HepG2 (cell line): ENCODE measurements around the gene THUMPD1. TPM values are rescaled to one million over a fixed set of nuclear protein-coding genes. Genes with fewer than 3 reads are reported as not detected.

Experiments
- ARHGAP35 ChIP-seq: sonication (generic); formaldehyde crosslinking; IDR thresholded peaks from 2 replicates; pipeline ENCODE4 v1.9.0; 2022; ENCODE audit warnings: mild to moderate bottlenecking, inconsistent platforms, moderate library complexity, missing genetic modification reagents, borderline replicate concordance
- BCL6 ChIP-seq: IDR thresholded peaks from 2 replicates; pipeline ENCODE4 v1.6.1; 2016; ENCODE audit warnings: missing genetic modification reagents, missing compliant biosample characterization
- DR1 ChIP-seq: sonication (generic); formaldehyde crosslinking; IDR thresholded peaks from 2 replicates; pipeline ENCODE4 v1.8.0; 2021; ENCODE audit warnings: mild to moderate bottlenecking, missing genetic modification reagents, inconsistent platforms
- FLYWCH1 ChIP-seq: sonication (generic); formaldehyde crosslinking; IDR thresholded peaks from 2 replicates; pipeline ENCODE4 v1.8.1; 2023; ENCODE audit warnings: mild to moderate bottlenecking, missing genetic modification reagents
- GABPB1 ChIP-seq: IDR thresholded peaks from 2 replicates; pipeline ENCODE4 v1.6.1; 2016; ENCODE audit warnings: mild to moderate bottlenecking, missing genetic modification reagents, moderate library complexity, missing compliant biosample characterization
- GZF1 ChIP-seq: sonication (generic); formaldehyde crosslinking; IDR thresholded peaks from 2 replicates; pipeline ENCODE4 v1.5.1; 2020; ENCODE audit warnings: mild to moderate bottlenecking, missing genetic modification reagents
- HNF4G ChIP-seq, 2 experiments: sonication (generic) in 1 of 2; formaldehyde crosslinking in 1 of 2; IDR thresholded peaks; 2 replicates each; pipeline versions ENCODE4 v1.4.0 to v1.6.1; 2011 to 2020; ENCODE audit warnings: borderline replicate concordance in 2 of 2, low read depth in 2 of 2, mild to moderate bottlenecking in 2 of 2, low read length in 1 of 2, missing genetic modification reagents in 1 of 2, moderate library complexity in 1 of 2
- IKZF1 ChIP-seq: fragments of 450-650 bp; IDR thresholded peaks from 2 replicates; pipeline ENCODE4 v1.7.1; 2016
- MZF1 ChIP-seq: sonication (generic); formaldehyde crosslinking; IDR thresholded peaks from 2 replicates; pipeline ENCODE4 v1.8.1; 2023; ENCODE audit warnings: mild to moderate bottlenecking, missing genetic modification reagents, borderline replicate concordance
- PRPF4 ChIP-seq: fragments of 200-400 bp; formaldehyde crosslinking; IDR thresholded peaks from 2 replicates; pipeline ENCODE4 v1.6.1; 2016; ENCODE audit warnings: low read length, low read depth; ENCODE audit not compliant: poor library complexity, severe bottlenecking
- REXO4 ChIP-seq: sonication (generic); formaldehyde crosslinking; IDR thresholded peaks from 2 replicates; pipeline ENCODE4 v1.8.0; 2022; ENCODE audit warnings: missing genetic modification reagents, mild to moderate bottlenecking, borderline replicate concordance
- SMARCE1 ChIP-seq: fragments of 450-650 bp; IDR thresholded peaks from 2 replicates; pipeline ENCODE4 v1.6.1; 2017; ENCODE audit warnings: borderline replicate concordance
- STAT5B ChIP-seq: sonication (generic); formaldehyde crosslinking; IDR thresholded peaks from 2 replicates; pipeline ENCODE4 v1.4.0; 2020; ENCODE audit warnings: missing genetic modification reagents
- THYN1 ChIP-seq: sonication (generic); formaldehyde crosslinking; IDR thresholded peaks from 2 replicates; pipeline ENCODE4 v1.8.1; 2023; ENCODE audit warnings: low read depth, mild to moderate bottlenecking, moderate library complexity, missing genetic modification reagents, borderline replicate concordance
- ZC3H13 ChIP-seq: sonication (generic); formaldehyde crosslinking; IDR thresholded peaks from 2 replicates; pipeline ENCODE4 v1.8.1; 2023; ENCODE audit warnings: mild to moderate bottlenecking, missing genetic modification reagents, moderate library complexity
- ZNF136 ChIP-seq: sonication (generic); formaldehyde crosslinking; IDR thresholded peaks from 2 replicates; pipeline ENCODE4 v1.8.1; 2022; ENCODE audit warnings: low read depth, mild to moderate bottlenecking, moderate library complexity, missing genetic modification reagents
- ZNF205 ChIP-seq: IDR thresholded peaks from 2 replicates; pipeline ENCODE4 v1.6.1; 2018; ENCODE audit warnings: missing biosample characterization, missing genetic modification reagents
- ZNF34 ChIP-seq: sonication (generic); formaldehyde crosslinking; IDR thresholded peaks from 2 replicates; pipeline ENCODE4 v1.4.0; 2020; ENCODE audit warnings: mild to moderate bottlenecking, missing genetic modification reagents, borderline replicate concordance
- ZNF510 ChIP-seq: sonication (generic); formaldehyde crosslinking; IDR thresholded peaks from 2 replicates; pipeline ENCODE4 v1.4.0; 2020; ENCODE audit warnings: low read depth, mild to moderate bottlenecking, missing genetic modification reagents
- ZNF543 ChIP-seq: sonication (generic); formaldehyde crosslinking; IDR thresholded peaks from 2 replicates; pipeline ENCODE4 v1.4.0; 2020; ENCODE audit warnings: mild to moderate bottlenecking, missing genetic modification reagents
- ZNF572 ChIP-seq: sonication (generic); formaldehyde crosslinking; IDR thresholded peaks from 2 replicates; pipeline ENCODE4 v1.5.1; 2020; ENCODE audit warnings: mild to moderate bottlenecking, missing genetic modification reagents
- ZNF614 ChIP-seq: IDR thresholded peaks from 2 replicates; pipeline ENCODE4 v1.6.1; 2018; ENCODE audit warnings: missing biosample characterization, missing genetic modification reagents, inconsistent platforms, borderline replicate concordance
- ZNF772 ChIP-seq: sonication (generic); formaldehyde crosslinking; IDR thresholded peaks from 2 replicates; pipeline ENCODE4 v1.5.0; 2020; ENCODE audit warnings: mild to moderate bottlenecking, missing genetic modification reagents
- polyA plus RNA-seq, 8 experiments: library from polyadenylated mRNA; depleted of rRNA in 3 of 8; stranded (reverse) in 7 of 8; unstranded in 1 of 8; fragments of >200 nt; fragmentation: Illumina TruSeq in 4 of 8; extraction: Trizol in 4 of 8; gene quantifications; 2 replicates each; pipeline versions ENCODE4 v1.2.1 to v1.2.3, GENCODE V29; 2011 to 2016; ENCODE audit warnings: low read depth in 4 of 8, missing spikeins in 1 of 8, mixed read lengths in 1 of 8; ENCODE audit not compliant: insufficient read depth in 1 of 8
- total RNA-seq, 5 experiments: library from RNA; depleted of rRNA; stranded (reverse); fragments of >200 nt; fragmentation: Illumina TruSeq; extraction: Trizol; gene quantifications; 2 replicates each; pipeline ENCODE4 v1.2.3, GENCODE V29; 2016; ENCODE audit warnings: low read depth in 1 of 5
- TF ChIP-seq, protein P1 (sequence below): sonication (generic); formaldehyde crosslinking; IDR thresholded peaks from 2 replicates; pipeline ENCODE4 v1.5.1; 2020; ENCODE audit warnings: mild to moderate bottlenecking, missing genetic modification reagents, moderate library complexity
- TF ChIP-seq, protein P2 (sequence below): sonication (generic); formaldehyde crosslinking; IDR thresholded peaks from 2 replicates; pipeline ENCODE4 v1.5.1; 2020; ENCODE audit warnings: missing genetic modification reagents, mild to moderate bottlenecking, borderline replicate concordance

THUMPD1 gene
- total and polyA plus RNA-seq, 2 of the 13 experiments (the other 11 are each of a cell fraction or from before 2014, with no cell fraction given) = 22.7 to 69.1 TPM

- no peak for TF ChIP-seq ZC3H13 (CRISPR knock-in tag)
- TF ChIP-seq ZNF614 (CRISPR knock-in tag) = no peak
- no peak for TF ChIP-seq PRPF4
- TF ChIP-seq, protein P1, sequence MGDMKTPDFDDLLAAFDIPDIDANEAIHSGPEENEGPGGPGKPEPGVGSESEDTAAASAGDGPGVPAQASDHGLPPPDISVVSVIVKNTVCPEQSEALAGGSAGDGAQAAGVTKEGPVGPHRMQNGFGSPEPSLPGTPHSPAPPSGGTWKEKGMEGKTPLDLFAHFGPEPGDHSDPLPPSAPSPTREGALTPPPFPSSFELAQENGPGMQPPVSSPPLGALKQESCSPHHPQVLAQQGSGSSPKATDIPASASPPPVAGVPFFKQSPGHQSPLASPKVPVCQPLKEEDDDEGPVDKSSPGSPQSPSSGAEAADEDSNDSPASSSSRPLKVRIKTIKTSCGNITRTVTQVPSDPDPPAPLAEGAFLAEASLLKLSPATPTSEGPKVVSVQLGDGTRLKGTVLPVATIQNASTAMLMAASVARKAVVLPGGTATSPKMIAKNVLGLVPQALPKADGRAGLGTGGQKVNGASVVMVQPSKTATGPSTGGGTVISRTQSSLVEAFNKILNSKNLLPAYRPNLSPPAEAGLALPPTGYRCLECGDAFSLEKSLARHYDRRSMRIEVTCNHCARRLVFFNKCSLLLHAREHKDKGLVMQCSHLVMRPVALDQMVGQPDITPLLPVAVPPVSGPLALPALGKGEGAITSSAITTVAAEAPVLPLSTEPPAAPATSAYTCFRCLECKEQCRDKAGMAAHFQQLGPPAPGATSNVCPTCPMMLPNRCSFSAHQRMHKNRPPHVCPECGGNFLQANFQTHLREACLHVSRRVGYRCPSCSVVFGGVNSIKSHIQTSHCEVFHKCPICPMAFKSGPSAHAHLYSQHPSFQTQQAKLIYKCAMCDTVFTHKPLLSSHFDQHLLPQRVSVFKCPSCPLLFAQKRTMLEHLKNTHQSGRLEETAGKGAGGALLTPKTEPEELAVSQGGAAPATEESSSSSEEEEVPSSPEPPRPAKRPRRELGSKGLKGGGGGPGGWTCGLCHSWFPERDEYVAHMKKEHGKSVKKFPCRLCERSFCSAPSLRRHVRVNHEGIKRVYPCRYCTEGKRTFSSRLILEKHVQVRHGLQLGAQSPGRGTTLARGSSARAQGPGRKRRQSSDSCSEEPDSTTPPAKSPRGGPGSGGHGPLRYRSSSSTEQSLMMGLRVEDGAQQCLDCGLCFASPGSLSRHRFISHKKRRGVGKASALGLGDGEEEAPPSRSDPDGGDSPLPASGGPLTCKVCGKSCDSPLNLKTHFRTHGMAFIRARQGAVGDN = peak; percentile 66
- TF ChIP-seq THYN1 = no peak
- no peak for TF ChIP-seq ZNF136 (CRISPR knock-in tag)
- TF ChIP-seq GABPB1 (CRISPR knock-in tag) = no peak
- TF ChIP-seq, protein P2, sequence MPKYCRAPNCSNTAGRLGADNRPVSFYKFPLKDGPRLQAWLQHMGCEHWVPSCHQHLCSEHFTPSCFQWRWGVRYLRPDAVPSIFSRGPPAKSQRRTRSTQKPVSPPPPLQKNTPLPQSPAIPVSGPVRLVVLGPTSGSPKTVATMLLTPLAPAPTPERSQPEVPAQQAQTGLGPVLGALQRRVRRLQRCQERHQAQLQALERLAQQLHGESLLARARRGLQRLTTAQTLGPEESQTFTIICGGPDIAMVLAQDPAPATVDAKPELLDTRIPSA (CRISPR knock-in tag) = no peak
- no peak for TF ChIP-seq ZNF205 (CRISPR knock-in tag)
- no peak for TF ChIP-seq STAT5B (CRISPR knock-in tag)
- TF ChIP-seq GZF1 (CRISPR knock-in tag) = no peak
- no peak for TF ChIP-seq FLYWCH1 (CRISPR knock-in tag)
- TF ChIP-seq DR1 (CRISPR knock-in tag) = no peak
- TF ChIP-seq ZNF572 = 0 out of 2 replicates have a peak, but pooled peaks have one; percentile 22
- TF ChIP-seq ZNF772 (CRISPR knock-in tag) = no peak
- TF ChIP-seq MZF1 = no peak
- TF ChIP-seq REXO4 (CRISPR knock-in tag) = no peak
- no peak for TF ChIP-seq ZNF543 (CRISPR knock-in tag)
- no peak for TF ChIP-seq HNF4G (IDR thresholded peaks at IDR 0.05; ENCODE audit: borderline replicate concordance, low read depth, low read length)
- no peak for TF ChIP-seq HNF4G (CRISPR knock-in tag; IDR thresholded peaks at IDR 0.05; ENCODE audit: borderline replicate concordance, low read depth)
- no peak for TF ChIP-seq ZNF34
- TF ChIP-seq ARHGAP35 = no peak
- TF ChIP-seq IKZF1 = no peak
- TF ChIP-seq ZNF510 (CRISPR knock-in tag) = no peak
- TF ChIP-seq BCL6 (CRISPR knock-in tag) = 0 out of 2 replicates have a peak, but pooled peaks have one; percentile 8
- no peak for TF ChIP-seq SMARCE1
Measured at GRCh38 chr16:20774703-20775362, 33.2 kb upstream of the THUMPD1 start (continued).
